MM.1S (cell line): ENCODE data around the gene FGF12.

Source experiments
- DNase-seq: peaks from one replicate; pipeline ENCODE4 v3.0.0-alpha.2; 2015
- H2AFZ ChIP-seq: fragments of 300-600 bp; sonication (generic); 2 replicates; pipeline ENCODE4 v1.6.0; 2016; ENCODE audit warnings: antibody characterized with exemption, low read length
- H3F3A ChIP-seq: fragments of 300-600 bp; sonication (generic); 2 replicates; pipeline ENCODE4 v1.6.1; 2016; ENCODE audit warnings: mild to moderate bottlenecking, antibody characterized with exemption, low read length, moderate library complexity, mixed read lengths; ENCODE audit not compliant: insufficient read depth
- H3K27ac ChIP-seq: fragments of 300-600 bp; sonication (generic); 2 replicates; pipeline ENCODE4 v1.5.1; 2016; ENCODE audit warnings: mild to moderate bottlenecking, low read length
- H3K27me3 ChIP-seq: fragments of 300-600 bp; sonication (generic); replicated peaks from 2 replicates; pipeline ENCODE4 v1.6.0; 2016; ENCODE audit warnings: low read length; ENCODE audit not compliant: insufficient read depth
- H3K36me3 ChIP-seq: fragments of 300-600 bp; sonication (generic); replicated peaks from 2 replicates; pipeline ENCODE4 v1.6.1; 2016; ENCODE audit warnings: mild to moderate bottlenecking, low read length, mixed read lengths; ENCODE audit not compliant: insufficient read depth
- H3K4me1 ChIP-seq: fragments of 300-600 bp; sonication (generic); 2 replicates; pipeline ENCODE4 v1.6.1; 2016; ENCODE audit warnings: low read length, mixed read lengths
- H3K4me2 ChIP-seq: fragments of 300-600 bp; sonication (generic); 2 replicates; pipeline ENCODE4 v1.6.0; 2016; ENCODE audit warnings: low read depth, low read length
- H3K4me3 ChIP-seq: fragments of 300-600 bp; sonication (generic); 2 replicates; pipeline ENCODE4 v1.5.1; 2016; ENCODE audit warnings: low read length, mixed read lengths
- H3K79me2 ChIP-seq: fragments of 300-600 bp; sonication (generic); 2 replicates; pipeline ENCODE4 v1.6.1; 2016; ENCODE audit warnings: mixed run types, low read length, mixed read lengths
- H3K9ac ChIP-seq: fragments of 300-600 bp; sonication (generic); 2 replicates; pipeline ENCODE4 v1.6.1; 2016; ENCODE audit warnings: low read length, mixed read lengths
- H3K9me2 ChIP-seq: fragments of 300-600 bp; sonication (generic); replicated peaks from 2 replicates; pipeline ENCODE4 v1.6.1; 2016; ENCODE audit warnings: mild to moderate bottlenecking, low read length, mixed read lengths; ENCODE audit not compliant: insufficient read depth
- H3K9me3 ChIP-seq: fragments of 300-600 bp; sonication (generic); replicated peaks from 2 replicates; pipeline ENCODE4 v1.6.1; 2016; ENCODE audit warnings: mild to moderate bottlenecking, low read length, mixed read lengths; ENCODE audit not compliant: insufficient read depth
- H4K20me1 ChIP-seq: fragments of 300-600 bp; sonication (generic); 2 replicates; pipeline ENCODE4 v1.6.1; 2016; ENCODE audit warnings: mild to moderate bottlenecking, low read length, moderate library complexity, mixed read lengths; ENCODE audit not compliant: insufficient read depth
- CTCF ChIP-seq: fragments of 300-600 bp; sonication (generic); IDR thresholded peaks from 2 replicates; pipeline ENCODE4 v1.5.1; 2016; ENCODE audit warnings: antibody characterized with exemption, low read length, mixed read lengths
- EZH2 ChIP-seq: fragments of 300-600 bp; sonication (generic); optimal IDR thresholded peaks from 2 replicates; pipeline ENCODE3; 2017; ENCODE audit warnings: low read depth, mild to moderate bottlenecking, antibody characterized with exemption, low read length, mixed read lengths
- EZH2phosphoT487 ChIP-seq: fragments of 300-600 bp; sonication (generic); IDR thresholded peaks from 2 replicates; pipeline ENCODE4 v1.6.1; 2018; ENCODE audit warnings: antibody characterized with exemption, low read length

FGF12 gene

DNA sequence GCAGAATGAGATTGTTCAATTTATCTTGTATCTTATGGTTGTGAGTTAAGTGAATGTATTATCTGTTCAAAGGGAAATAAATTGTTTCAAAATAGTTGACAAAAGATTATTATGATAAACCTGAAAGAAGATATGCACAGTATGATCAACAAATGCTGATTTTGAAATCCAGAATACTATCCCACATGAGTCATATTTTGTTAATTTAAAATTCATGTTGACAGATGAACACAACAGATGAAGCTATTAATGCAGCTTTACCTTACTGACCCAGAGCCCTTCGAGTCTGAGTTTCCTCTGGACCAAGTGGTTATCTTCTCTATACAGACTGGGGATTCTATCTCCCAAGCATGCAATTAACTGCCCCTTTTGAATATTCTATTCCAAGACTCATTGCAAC is 482.8 kb downstream of the FGF12 start:
- TF ChIP-seq CTCF (no peak), EZH2phosphoT487 (no peak), EZH2 (no peak)
- no peaks in the 10 kb centered on the region for H3K9me2 ChIP-seq
- H2AFZ ChIP-seq = no peak overlapping the region
- no peaks in the 10 kb centered on the region for H3K79me2 ChIP-seq
- no peak for DNase-seq
- no peak overlapping the region for H3K4me2 ChIP-seq
- H3K9me3 ChIP-seq = no peaks in the 10 kb centered on the region
- H3K9ac ChIP-seq = no peak overlapping the region
- H3K27me3 ChIP-seq = no peaks in the 10 kb centered on the region
- no peak overlapping the region for H3K4me3 ChIP-seq
- H3F3A ChIP-seq = no peaks in the 10 kb centered on the region
- no peaks in the 10 kb centered on the region for H4K20me1 ChIP-seq
- H3K4me1 ChIP-seq = no peaks in the 10 kb centered on the region
- no peak overlapping the region for H3K27ac ChIP-seq
- H3K36me3 ChIP-seq = no peaks in the 10 kb centered on the region

- H3K27me3 ChIP-seq = no peaks in the 10 kb centered on the region
- no peaks in the 10 kb centered on the region for H3F3A ChIP-seq
- DNase-seq = no peak
- no peaks in the 10 kb centered on the region for H3K9me3 ChIP-seq
- H2AFZ ChIP-seq = no peak overlapping the region
- H3K4me3 ChIP-seq = no peak overlapping the region
- H4K20me1 ChIP-seq = no peaks in the 10 kb centered on the region
- H3K27ac ChIP-seq = no peak overlapping the region
- no peak overlapping the region for H3K9ac ChIP-seq
- no peaks in the 10 kb centered on the region for H3K36me3 ChIP-seq
- H3K4me1 ChIP-seq = no peaks in the 10 kb centered on the region
- H3K4me2 ChIP-seq = no peak overlapping the region
- H3K79me2 ChIP-seq = no peaks in the 10 kb centered on the region
- no peak for TF ChIP-seq EZH2
- no peak for TF ChIP-seq CTCF
- TF ChIP-seq EZH2phosphoT487 = no peak
- no peaks in the 10 kb centered on the region for H3K9me2 ChIP-seq
These were observed 487.4 kb downstream of the FGF12 start for GRCh38 chr3:192239956-192240355.

GRCh38 chr3:192237992-192238608 is 489.2 kb downstream of the FGF12 start:
- TF ChIP-seq CTCF (peak; percentile 26), EZH2 (no peak)
- H3K9ac ChIP-seq = no peak overlapping the region
- no peak for DNase-seq

More at GRCh38 chr3:192237992-192238608, 489.2 kb downstream of the FGF12 start:
- H3F3A ChIP-seq = no peaks in the 10 kb centered on the region
- no peaks in the 10 kb centered on the region for H3K36me3 ChIP-seq
- no peak overlapping the region for H3K4me3 ChIP-seq
- H3K9me3 ChIP-seq = no peaks in the 10 kb centered on the region
- no peak overlapping the region for H3K4me2 ChIP-seq
- no peaks in the 10 kb centered on the region for H3K79me2 ChIP-seq
- H2AFZ ChIP-seq = no peak overlapping the region
- no peak overlapping the region for H3K27ac ChIP-seq
- no peaks in the 10 kb centered on the region for H3K4me1 ChIP-seq
- no peaks in the 10 kb centered on the region for H3K27me3 ChIP-seq
- no peaks in the 10 kb centered on the region for H3K9me2 ChIP-seq
- H4K20me1 ChIP-seq = no peaks in the 10 kb centered on the region
